NCI-H510A treated with DMSO at 0.1 percent for 48 hours (cell line): Measurements from ENCODE around the gene VPS45.

ENCODE experiments used
- DNase-seq: peaks from one replicate; lab custom pipeline; 2025; lab: John Stamatoyannopoulos, UW

VPS45 gene

DNA sequence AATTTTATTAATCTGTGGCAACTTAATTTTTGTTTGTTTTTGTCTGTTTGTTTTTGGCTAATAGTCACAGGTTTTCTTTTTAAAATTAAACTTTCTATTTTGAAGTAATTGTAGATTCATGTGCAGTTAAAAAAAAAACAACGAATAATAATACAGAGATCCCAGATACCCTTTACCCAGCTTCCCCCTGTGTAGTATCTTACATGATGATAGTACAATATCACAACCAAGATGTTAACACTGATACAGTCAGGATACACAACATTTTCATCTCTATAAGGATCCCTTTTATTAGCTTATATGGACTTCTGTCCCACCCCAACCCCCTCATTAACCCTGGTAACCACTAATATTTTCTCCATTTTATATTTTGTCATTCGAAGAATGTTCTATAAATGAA lies 5.9 kb downstream of the VPS45 start:
- DNase-seq, result no peak

- DNase-seq, result no peak
Measured at GRCh38 chr1:150076066-150076465, 8.5 kb downstream of the VPS45 start.

GRCh38 chr1:150076985-150077384 lies 9.4 kb downstream of the VPS45 start:
- no peak for DNase-seq

- DNase-seq, result no peak
Measured at GRCh38 chr1:150080784-150081183, 13.2 kb downstream of the VPS45 start.

GRCh38 chr1:150082494-150082893 lies 14.9 kb downstream of the VPS45 start:
- no peak for DNase-seq

DNA sequence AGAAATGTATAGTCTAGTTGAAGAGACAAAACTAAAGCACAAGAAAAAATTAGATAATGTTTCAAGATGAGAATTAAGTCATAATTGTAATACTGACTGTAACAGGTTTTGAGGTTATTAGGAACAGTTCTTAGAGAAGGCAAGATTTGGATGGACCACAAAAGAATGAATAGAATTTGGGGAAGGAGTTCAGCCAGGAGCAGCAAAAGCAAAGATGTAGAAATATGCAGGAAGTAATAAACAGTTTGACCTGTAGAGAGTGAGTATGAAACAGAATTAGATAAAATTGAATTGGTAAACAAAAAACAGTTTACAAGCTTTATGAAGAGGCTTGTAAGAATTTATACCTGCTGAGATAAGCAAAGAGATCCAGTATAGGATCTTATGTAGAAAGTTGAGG lies 16.3 kb downstream of the VPS45 start:
- DNase-seq, result no peak

DNA sequence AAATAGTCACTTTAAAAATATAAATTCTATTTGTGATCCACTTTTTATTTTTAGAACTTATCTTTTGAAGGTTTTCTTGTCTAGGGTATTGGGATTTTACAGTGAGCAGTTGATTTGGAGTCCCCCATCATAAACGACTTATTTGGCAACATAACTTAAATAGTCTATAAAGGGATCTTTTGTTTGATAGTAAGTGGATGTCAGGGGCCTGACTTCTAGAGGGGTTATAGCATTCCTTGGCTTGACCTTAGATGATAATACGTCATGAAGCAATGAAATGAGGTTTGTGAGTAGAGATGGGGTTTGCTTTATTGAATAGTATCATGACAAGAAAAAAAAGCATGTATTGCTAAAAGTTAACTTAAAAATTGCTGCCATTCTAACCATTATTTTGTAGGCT lies 17.8 kb downstream of the VPS45 start:
- no peak for DNase-seq

DNA sequence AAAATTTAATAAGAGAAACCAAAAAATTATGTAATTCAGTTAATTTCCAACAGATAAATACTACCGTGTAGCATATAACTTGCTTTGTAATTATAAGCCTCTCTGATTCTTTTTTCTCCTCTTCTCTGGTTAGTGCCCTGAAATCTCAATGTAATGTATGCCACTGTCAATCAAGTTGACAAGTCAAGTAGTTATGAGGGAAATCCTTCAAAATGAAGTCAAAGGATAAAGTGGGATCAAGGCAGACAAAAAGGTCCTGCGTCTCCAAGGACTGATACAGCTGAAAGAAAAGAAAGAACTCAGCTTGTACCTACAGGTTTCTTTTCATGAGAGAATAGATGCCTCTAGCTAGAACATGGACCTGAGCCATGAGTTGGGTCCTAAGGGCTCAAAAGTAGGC lies 19.8 kb downstream of the VPS45 start:
- DNase-seq, result no peak

DNA sequence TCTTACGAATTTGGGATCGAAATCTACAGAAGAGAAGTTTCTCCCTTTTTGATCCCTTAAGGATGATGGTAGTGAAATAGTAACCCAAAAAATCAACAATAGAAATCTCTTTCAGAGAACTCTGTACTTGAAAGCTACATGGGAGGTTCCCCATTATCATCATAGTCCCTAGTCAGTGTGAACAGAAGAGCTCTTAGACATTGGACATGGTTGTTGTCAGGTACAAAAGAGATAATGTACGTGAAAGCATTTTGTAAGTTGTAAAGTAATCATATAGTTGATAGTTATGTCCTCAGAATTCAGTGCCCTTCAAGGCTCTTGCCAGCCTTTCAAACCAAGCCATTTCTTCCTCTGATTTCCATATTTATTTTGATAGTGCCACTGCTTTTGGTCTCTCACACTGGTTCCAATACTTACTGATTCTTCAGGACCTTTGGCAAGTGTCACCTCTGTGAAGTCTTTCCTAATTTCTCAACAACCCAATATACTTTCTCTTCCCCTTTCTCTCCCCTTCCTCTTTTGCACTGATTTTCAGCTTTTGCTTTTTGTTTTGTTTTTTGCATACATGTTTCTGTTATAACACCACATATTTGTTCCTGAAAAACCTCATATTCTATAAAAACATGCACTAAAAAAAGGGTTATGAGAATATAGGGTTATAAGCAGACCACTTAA lies 22.4 kb downstream of the VPS45 start:
- no peak for DNase-seq

DNA sequence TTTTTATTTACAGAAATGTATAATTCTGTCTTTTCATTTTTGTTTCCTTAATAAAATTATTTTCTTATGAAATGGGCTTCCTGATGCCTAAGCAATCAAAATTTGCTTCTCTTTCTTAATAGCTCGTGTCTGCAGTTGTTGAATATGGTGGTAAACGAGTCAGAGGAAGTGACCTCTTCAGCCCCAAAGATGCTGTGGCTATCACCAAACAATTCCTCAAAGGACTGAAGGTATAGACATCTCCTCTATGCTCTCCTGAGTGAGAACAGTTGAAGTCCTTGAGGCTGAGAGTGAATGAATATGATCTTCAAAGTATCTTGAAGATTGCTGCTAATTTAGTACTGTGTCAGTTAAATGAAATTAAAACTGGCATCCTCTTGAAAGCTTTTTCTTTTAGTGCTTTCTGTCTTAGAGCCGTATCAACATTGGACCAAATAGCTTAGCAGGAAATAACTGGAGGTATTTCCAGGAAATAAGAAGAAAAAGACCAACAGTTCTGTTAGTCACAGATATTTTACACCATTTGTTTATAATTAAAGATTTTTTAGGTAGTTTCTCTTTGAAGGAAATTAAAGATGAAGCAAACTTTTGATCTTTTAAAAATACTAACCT lies 24.7 kb downstream of the VPS45 start:
- no peak for DNase-seq

- DNase-seq, result no peak
Measured at GRCh38 chr1:150093805-150094204, 26.2 kb downstream of the VPS45 start.

DNA sequence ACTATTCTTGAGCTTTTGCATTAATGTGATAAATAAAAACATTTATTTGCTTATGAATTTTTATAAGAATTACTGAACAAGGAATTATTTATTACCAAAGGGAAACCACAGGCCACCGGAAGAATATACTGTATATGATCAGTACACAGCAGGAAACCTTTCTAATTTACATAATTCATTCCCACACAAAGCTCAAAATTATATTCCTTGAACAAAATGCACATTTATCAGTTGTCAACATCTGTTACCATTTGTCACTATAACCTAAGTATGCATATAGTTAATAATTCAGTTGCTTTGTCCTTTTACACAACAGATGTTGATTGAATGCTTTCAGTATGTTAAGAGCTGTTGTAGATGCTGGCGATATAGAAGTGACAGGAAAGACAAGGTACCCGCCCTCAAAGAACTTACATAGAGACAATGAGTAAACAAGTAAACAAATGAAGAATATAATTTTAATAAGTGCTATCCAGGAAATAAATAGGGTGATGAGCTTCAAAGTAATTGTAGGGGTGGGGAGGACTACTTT lies 27.2 kb downstream of the VPS45 start:
- no peak for DNase-seq

DNA sequence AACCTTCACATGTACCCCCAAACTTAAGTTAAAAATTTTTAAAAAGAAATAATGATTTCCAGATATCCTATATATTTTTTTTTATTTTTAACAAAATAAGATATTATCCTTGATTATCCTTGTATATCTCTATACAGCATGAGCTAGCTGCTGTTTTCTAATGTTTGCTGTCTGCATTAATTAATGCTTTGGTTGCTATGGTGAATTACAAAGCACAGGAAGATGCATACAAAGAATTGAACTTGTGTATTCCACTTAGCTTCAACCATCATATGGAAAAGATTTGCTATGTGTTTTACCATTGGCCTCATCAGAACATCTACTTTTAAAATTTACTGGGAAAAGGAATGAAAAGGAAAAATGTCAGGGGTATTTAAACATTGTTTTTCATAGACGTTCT lies 35.4 kb downstream of the VPS45 start:
- DNase-seq, result no peak

DNA sequence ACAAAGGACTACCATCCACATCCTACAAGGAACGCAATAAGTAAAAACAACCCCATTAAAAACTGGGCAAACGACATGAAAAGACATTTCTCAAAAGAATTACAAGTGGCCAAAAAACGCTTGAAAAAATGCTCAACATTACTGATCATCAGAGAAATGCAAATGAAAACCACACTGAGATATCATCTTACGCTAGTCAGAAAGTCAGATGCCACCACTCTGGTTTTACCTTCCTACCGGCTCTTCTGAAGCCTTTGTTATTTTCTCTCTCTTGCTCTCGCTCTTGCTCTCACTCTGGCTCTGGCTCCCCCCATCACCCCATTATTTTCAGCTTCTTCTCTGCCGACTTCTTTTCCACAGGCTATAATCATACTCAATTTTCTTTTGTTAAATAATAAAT lies 38.8 kb downstream of the VPS45 start:
- DNase-seq, result no peak

DNA sequence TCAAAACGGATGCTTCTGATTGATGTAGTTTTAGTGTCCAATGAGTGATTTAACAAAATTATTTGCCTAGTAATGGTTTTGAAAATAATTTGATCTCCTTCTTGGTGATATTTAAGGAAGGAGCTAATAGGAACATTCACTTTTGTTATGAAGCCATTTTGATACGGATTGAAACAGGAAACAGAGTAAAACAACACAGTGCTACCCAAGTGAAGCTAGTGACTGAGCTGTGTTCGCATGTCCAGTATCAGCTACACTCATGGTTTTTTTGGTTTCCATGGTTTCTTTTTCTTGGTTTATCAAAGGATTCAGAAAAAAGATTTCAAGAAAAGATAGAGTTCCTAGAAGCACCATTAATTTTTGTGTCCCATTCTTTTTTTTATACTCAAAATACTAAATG lies 42.0 kb downstream of the VPS45 start:
- DNase-seq, result no peak

DNA sequence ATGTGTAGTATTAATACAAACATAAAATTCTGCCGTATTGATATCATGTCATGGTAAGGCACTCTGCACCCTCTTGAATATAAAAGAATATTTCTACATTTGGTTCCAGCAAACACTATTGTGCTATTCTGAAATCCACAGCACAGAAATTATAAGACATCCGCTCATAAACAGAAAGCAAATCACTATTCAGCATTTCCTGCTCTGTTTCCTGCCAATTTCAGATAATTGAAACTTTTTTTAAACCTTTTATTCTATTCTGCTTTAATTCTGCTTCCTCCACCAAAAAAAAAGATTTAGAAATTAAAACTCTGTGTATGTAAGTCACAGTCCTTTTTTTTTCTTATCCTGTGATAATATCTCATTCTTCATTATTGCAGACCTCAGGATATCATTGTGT lies 42.5 kb downstream of the VPS45 start:
- DNase-seq, result no peak

DNA sequence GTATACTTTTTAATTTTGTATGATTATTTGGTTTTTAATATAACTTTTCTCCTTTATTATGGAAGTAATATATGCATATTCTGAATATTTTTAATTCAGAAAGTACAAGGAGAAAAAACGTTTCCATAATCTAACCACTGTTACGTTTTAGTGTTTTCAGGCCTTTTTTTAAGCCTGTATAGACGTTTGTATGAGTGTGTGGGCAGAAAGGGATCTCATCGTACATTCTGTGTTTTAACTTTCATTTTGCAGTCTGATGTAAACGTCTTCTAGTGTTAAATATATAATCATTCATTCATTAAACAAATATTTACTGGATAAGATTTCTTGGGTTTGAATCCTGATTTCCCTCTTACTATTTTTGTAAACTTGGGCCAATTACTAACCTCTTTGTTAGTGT lies 44.1 kb downstream of the VPS45 start:
- no peak for DNase-seq

DNA sequence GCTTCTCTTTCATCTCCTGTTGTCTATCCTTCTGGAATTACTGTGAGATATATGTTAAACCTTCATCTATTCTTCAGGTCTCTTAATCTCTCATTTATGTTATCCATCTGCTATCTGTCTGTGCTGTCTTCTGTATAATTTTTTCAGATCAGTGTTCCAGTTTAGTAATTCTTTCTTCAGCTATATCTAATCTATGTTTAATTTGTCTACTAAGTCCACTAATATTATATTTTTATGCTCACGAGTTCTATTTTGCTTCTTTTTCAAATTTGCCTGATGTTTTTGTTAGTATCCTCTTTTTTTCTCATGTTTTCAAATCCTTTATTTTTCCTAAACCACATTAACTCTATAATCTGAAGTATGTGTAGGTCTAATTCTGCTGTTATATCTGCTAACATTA lies 47.5 kb downstream of the VPS45 start:
- no peak for DNase-seq

DNA sequence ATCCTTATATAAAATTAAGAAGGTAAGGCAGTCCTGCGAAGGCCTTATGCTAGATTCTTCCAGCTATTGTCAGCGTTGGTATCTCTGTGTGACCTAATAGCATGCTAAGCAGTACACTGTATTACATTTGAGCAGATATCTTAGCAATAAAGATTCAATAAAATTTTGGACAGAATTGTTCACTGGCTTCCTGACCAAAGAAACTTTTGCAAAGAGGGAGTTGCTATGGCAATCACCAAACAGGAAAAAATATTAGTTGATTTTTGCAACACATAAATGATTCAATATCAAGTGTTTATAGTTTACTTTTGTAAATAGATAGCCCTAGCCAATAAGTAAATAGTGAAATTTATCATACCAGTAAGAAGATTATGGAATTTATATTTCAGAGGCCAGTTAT lies 51.1 kb downstream of the VPS45 start:
- no peak for DNase-seq

DNA sequence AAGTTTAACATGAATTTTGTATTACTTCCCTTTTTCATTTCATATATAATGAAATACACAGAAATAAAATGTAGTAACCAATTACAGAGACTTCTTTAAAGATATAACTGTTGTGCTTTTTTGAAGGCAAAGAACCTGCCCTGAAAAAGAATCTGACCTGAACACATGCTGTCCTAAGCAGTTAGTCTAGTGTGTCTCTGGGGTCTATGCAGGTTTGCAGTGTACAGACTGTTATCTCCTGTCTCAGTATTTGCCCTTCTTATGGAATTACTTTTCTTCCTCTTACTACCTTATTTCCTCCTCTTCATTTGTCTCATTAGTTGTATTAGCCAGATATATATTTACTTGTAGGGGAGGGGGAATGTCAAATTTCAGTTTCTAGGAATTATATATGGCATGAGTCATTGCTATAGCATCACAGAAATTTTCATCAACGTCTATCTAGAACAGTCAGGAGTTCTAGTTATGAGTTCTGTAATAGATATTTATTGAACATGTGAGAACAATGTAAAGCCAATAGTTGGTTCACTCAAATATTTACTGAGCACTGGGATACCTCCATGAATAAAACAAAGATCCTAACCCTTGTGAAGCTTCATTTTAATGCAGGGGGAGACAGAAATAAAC lies 53.8 kb downstream of the VPS45 start:
- no peak for DNase-seq

DNA sequence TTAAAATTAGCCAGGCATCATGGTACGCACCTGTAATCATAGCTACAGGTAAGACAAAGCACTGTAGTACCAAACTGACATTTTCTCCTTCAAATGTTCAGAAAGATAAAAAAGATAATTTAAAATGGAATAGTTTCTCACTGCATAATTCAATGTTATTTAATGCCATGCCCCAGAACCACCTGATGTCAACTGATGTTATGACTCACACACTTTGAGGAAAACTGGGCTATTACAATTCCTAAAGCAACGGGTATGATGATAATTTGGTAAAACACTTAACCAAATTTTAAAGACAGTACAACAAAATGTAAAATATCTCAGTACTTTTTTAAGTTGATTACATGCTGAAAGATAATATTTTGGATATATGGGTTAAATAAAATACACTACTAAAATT lies 59.2 kb downstream of the VPS45 start:
- no peak for DNase-seq

- DNase-seq, result no peak
Measured at GRCh38 chr1:150127464-150127863, 59.9 kb downstream of the VPS45 start.

- DNase-seq, result no peak
Measured at GRCh38 chr1:150127868-150128267, 60.3 kb downstream of the VPS45 start.

- no peak for DNase-seq
Measured at GRCh38 chr1:150132372-150132771, 64.8 kb downstream of the VPS45 start.
